Subcutaneous adipose tissue (tissue), 4 donors: ENCODE results near the gene ZNF658. TPM values are rescaled to one million over a fixed set of nuclear protein-coding genes. Genes with fewer than 3 reads are reported as not detected.
"Not testable (repeated sequence)": the region's sequence is repeated elsewhere in the genome, so short reads cannot be mapped to it uniquely, and the experiment has no call there.

Experiments used
- small RNA-seq: library from RNA; depleted of rRNA; stranded (forward); fragments of <200 nt; gene quantifications from one replicate; pipeline ENCODE3, GENCODE V24; 2016
- total RNA-seq, 4 donors: library from RNA; depleted of rRNA; stranded (reverse); fragments of >200 nt; gene quantifications; one replicate each; pipeline ENCODE4 v1.1.0, GENCODE V29; 2016
- TF ChIP-seq, protein P1 (sequence below): fragments of 450-650 bp; IDR thresholded peaks from one replicate; pipeline ENCODE4 v1.5.1; 2016; ENCODE audit warnings: low read depth, mild to moderate bottlenecking, control low read depth, antibody characterized with exemption, moderate library complexity

Gene ZNF658
- 1 to 10 TPM; 3.6 to 4.6 (median 3.9) TPM for total RNA-seq

DNA sequence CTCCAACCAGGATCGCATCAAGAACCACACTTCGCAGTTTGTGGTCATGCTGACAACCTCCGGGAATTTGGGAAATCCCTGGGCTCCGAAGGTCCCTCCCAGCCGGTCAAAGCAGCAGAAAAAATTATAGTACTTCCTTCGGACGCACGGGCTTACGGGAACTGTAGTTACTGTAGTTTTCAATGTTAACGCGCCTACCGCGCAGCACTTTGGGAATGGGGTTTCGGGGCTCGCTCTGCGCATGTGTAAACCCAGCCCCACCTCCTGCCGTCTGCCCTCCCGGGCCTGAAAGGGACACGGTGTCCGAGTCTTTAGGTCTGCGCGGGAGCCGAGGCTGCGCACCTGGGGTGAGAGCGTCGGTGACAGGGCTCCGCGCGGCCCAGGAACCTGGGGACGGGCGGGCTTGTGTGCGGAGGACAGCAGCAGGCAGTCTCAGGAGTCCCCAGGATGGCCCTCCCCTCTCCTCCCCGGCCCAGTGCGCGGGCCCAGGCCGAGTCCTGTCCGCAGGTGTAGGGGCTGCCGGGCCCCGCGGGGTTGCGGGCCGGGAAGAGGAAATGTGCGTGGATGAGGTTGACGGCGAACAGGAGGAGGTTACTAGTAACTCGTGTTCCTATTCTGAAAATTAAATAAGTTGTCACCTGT, at the start of gene ZNF658:
TSS of gene ZNF658 (plus strand) at position 236 of the 642 bp plus-strand sequence. CDS start 2,837 bp downstream, outside the sequence.
- TF ChIP-seq, protein P1, sequence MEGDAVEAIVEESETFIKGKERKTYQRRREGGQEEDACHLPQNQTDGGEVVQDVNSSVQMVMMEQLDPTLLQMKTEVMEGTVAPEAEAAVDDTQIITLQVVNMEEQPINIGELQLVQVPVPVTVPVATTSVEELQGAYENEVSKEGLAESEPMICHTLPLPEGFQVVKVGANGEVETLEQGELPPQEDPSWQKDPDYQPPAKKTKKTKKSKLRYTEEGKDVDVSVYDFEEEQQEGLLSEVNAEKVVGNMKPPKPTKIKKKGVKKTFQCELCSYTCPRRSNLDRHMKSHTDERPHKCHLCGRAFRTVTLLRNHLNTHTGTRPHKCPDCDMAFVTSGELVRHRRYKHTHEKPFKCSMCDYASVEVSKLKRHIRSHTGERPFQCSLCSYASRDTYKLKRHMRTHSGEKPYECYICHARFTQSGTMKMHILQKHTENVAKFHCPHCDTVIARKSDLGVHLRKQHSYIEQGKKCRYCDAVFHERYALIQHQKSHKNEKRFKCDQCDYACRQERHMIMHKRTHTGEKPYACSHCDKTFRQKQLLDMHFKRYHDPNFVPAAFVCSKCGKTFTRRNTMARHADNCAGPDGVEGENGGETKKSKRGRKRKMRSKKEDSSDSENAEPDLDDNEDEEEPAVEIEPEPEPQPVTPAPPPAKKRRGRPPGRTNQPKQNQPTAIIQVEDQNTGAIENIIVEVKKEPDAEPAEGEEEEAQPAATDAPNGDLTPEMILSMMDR = not testable (repeated sequence)

Small RNA genes lying within 50 kb of the gene (small RNA-seq; reads per million reads assigned to genes)
- not detected for gene AL353770.2

Other genes starting within 250 kb of the ZNF658 start
- not detected for gene SPATA31A3, start 91.8 kb downstream of the ZNF658 start, total RNA-seq